A673 (cell line): ENCODE data around the gene CNGA2.

Experiments used
- EZH2 ChIP-seq: fragments of 200-600 bp; sonication (generic); IDR thresholded peaks from 2 replicates; pipeline ENCODE4 v1.6.1; 2017; ENCODE audit warnings: borderline replicate concordance, low read depth, mild to moderate bottlenecking, mixed read lengths, antibody characterized with exemption, low read length; ENCODE audit not compliant: poor library complexity, severe bottlenecking
- TF ChIP-seq, protein P1 (sequence below): fragments of 300-800, 200-600 bp; sonication (generic); conservative IDR thresholded peaks from 2 replicates; pipeline ENCODE4 v1.5.1; 2017; ENCODE audit warnings: low read depth, mild to moderate bottlenecking, antibody characterized with exemption, low read length, moderate library complexity, mixed read lengths

DNA sequence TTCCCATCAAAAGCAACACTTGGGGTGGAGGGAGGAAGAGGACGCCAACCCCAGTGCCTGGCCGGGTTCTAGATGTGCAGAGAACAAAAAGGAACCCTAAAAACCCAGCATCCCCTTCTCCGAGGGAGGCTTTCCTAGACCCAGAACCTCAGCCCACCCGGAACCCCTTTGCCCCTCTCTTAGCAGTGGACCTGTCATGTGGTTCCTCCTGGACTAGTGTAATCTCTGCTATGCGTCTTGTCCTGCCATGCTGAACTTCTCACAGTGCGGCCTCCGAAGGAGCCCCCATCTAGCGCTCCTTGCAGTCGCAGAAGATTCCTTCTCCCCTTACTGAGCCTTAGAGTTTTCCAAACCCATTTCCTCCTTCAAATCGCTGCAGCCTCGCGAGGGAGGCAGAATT, 40.4 kb upstream of the CNGA2 start:
- TF ChIP-seq, protein P1, sequence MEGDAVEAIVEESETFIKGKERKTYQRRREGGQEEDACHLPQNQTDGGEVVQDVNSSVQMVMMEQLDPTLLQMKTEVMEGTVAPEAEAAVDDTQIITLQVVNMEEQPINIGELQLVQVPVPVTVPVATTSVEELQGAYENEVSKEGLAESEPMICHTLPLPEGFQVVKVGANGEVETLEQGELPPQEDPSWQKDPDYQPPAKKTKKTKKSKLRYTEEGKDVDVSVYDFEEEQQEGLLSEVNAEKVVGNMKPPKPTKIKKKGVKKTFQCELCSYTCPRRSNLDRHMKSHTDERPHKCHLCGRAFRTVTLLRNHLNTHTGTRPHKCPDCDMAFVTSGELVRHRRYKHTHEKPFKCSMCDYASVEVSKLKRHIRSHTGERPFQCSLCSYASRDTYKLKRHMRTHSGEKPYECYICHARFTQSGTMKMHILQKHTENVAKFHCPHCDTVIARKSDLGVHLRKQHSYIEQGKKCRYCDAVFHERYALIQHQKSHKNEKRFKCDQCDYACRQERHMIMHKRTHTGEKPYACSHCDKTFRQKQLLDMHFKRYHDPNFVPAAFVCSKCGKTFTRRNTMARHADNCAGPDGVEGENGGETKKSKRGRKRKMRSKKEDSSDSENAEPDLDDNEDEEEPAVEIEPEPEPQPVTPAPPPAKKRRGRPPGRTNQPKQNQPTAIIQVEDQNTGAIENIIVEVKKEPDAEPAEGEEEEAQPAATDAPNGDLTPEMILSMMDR, result no peak
- no peak for TF ChIP-seq EZH2
